ENCODE results near the gene DHX58. TPM values are rescaled to one million over a fixed set of nuclear protein-coding genes. Genes with fewer than 3 reads are reported as not detected.
A peak's percentile ranks its signal among the peaks of the same experiment; 100 is the strongest.

DHX58 gene
- total and polyA plus RNA-seq, 2 donors (not counting 1 experiment from before 2014, with no cell fraction given): 39.7 to 57.6 TPM

- H3K27ac Mint-ChIP-seq: peak overlapping the region; percentile 93
- ChIA-PET POLR2A (no interaction called here), CTCF (interaction anchor here (0.6 to 1.7 kb wide), 4 partner anchors 11 to 253 kb away, joined by 3 to 7 read pairs (median 4); partner anchors contain the start of genes KAT2A and NKIRAS2)
- no peaks in the 10 kb centered on the region for H3K27me3 Mint-ChIP-seq
- H3K4me3 ChIP-seq (ENCODE audit: control extremely low read depth in 1 of 5, extremely low read depth in 1 of 5, insufficient read depth in 1 of 5, low read depth in 2 of 5, low read length in 4 of 5): no peak overlapping the region
- 98% methylated on average over 3 of the region's 4 CpGs for WGBS (ENCODE audit: insufficient coverage)
- intact Hi-C loops (cut with micrococcal nuclease): no loop called here
- H3K4me3 Mint-ChIP-seq: peak overlapping the region; percentile 5
- peaks cover 54% of the 10 kb centered on the region for H3K4me1 Mint-ChIP-seq
- ATAC-seq (ENCODE audit: low read depth) (no peak), DNase-seq (no peak)
- peak overlapping the region in 1 of 2 donors; percentile 75 for H3K27ac ChIP-seq (ENCODE audit: low read length in 2 of 2)
- peaks cover 51% of the 10 kb centered on the region for H4K20me1 ChIP-seq (ENCODE audit: control insufficient read depth, insufficient read depth, low read length, poor library complexity, severe bottlenecking)
- H3K9me3 ChIP-seq (ENCODE audit: control extremely low read depth in 1 of 3, control insufficient read depth in 2 of 3, insufficient read depth in 1 of 3, low read length in 2 of 3): no peaks in the 10 kb centered on the region
- peaks cover 53 to 57% of the 10 kb centered on the region in 2 donors for H3K4me1 ChIP-seq (ENCODE audit: control insufficient read depth in 2 of 2, insufficient read depth in 2 of 2, low read length in 2 of 2)
- H3K4me2 ChIP-seq (replicated peaks; ENCODE audit: low read depth, low read length, poor library complexity, severe bottlenecking): peak overlapping the region; percentile 70
- peaks cover 44% of the 10 kb centered on the region for H3K79me2 ChIP-seq (ENCODE audit: control insufficient read depth, insufficient read depth, low read length)
- no peak overlapping the region for H3K9ac ChIP-seq (ENCODE audit: low read length)
- H3K36me3 ChIP-seq (replicated peaks in 1 of 2; ENCODE audit: control extremely low read depth in 1 of 2, control insufficient read depth in 1 of 2, extremely low read depth in 1 of 2, insufficient read depth in 2 of 2, low read length in 1 of 2): peaks cover 0 to 41% of the 10 kb centered on the region in 2 experiments
- no peaks in the 10 kb centered on the region for H3K27me3 ChIP-seq (replicated peaks in 1 of 4; ENCODE audit: control extremely low read depth in 1 of 4, control insufficient read depth in 3 of 4, insufficient read depth in 4 of 4, low read length in 3 of 4)
- no peak overlapping the region for H2AFZ ChIP-seq (ENCODE audit: insufficient read depth, low read depth, low read length, poor library complexity, severe bottlenecking)
- TF ChIP-seq CTCF (IDR thresholded peaks at IDR 0.05): no peak
- no peak for TF ChIP-seq EZH2 (IDR thresholded peaks at IDR 0.05; ENCODE audit: borderline replicate concordance, insufficient read depth, low read depth, low read length, poor library complexity, severe bottlenecking)
- no peaks in the 10 kb centered on the region for H3K9me3 Mint-ChIP-seq (ENCODE audit: insufficient read depth)
Observed at GRCh38 chr17:42131232-42131631, 18.7 kb upstream of the DHX58 start.

- 90% methylated on average over 13 of the region's 16 CpGs for WGBS (ENCODE audit: insufficient coverage)
- H3K27ac ChIP-seq (ENCODE audit: low read length in 2 of 2): peak overlapping the region in 1 of 2 donors; percentile 75
- no peaks in the 10 kb centered on the region for H3K9me3 ChIP-seq (ENCODE audit: control extremely low read depth in 1 of 3, control insufficient read depth in 2 of 3, insufficient read depth in 1 of 3, low read length in 2 of 3)
- H3K36me3 ChIP-seq (replicated peaks in 1 of 2; ENCODE audit: control extremely low read depth in 1 of 2, control insufficient read depth in 1 of 2, extremely low read depth in 1 of 2, insufficient read depth in 2 of 2, low read length in 1 of 2): peaks cover 0 to 45% of the 10 kb centered on the region in 2 experiments
- Mint-ChIP-seq H3K9me3 (ENCODE audit: insufficient read depth) (no peaks in the 10 kb centered on the region), H3K4me3 (no peak overlapping the region), H3K4me1 (peaks cover 46% of the 10 kb centered on the region), H3K27me3 (no peaks in the 10 kb centered on the region), H3K27ac (peak overlapping the region; percentile 59)
- H4K20me1 ChIP-seq (ENCODE audit: control insufficient read depth, insufficient read depth, low read length, poor library complexity, severe bottlenecking): peaks cover 44% of the 10 kb centered on the region
- no peak overlapping the region for H3K4me3 ChIP-seq (ENCODE audit: control extremely low read depth in 1 of 5, extremely low read depth in 1 of 5, insufficient read depth in 1 of 5, low read depth in 2 of 5, low read length in 4 of 5)
- no peak for ATAC-seq (ENCODE audit: low read depth)
- peaks cover 35% of the 10 kb centered on the region for H3K79me2 ChIP-seq (ENCODE audit: control insufficient read depth, insufficient read depth, low read length)
- H3K4me2 ChIP-seq (replicated peaks; ENCODE audit: low read depth, low read length, poor library complexity, severe bottlenecking): no peak overlapping the region
- peaks cover 44 to 49% of the 10 kb centered on the region in 2 donors for H3K4me1 ChIP-seq (ENCODE audit: control insufficient read depth in 2 of 2, insufficient read depth in 2 of 2, low read length in 2 of 2)
- POLR2A ChIA-PET: no interaction called here
- no peak overlapping the region for H3K9ac ChIP-seq (ENCODE audit: low read length)
- TF ChIP-seq EZH2 (IDR thresholded peaks at IDR 0.05; ENCODE audit: borderline replicate concordance, insufficient read depth, low read depth, low read length, poor library complexity, severe bottlenecking): no peak
- no peaks in the 10 kb centered on the region for H3K27me3 ChIP-seq (replicated peaks in 1 of 4; ENCODE audit: control extremely low read depth in 1 of 4, control insufficient read depth in 3 of 4, insufficient read depth in 4 of 4, low read length in 3 of 4)
- CTCF ChIA-PET: interaction anchor here (0.6 to 1.7 kb wide), 6 partner anchors 10 to 254 kb away, joined by 3 to 7 read pairs (median 3); partner anchors contain the start of genes KAT2A and NKIRAS2
- no peak for DNase-seq
- intact Hi-C loops (cut with micrococcal nuclease): no loop called here
- H2AFZ ChIP-seq (ENCODE audit: insufficient read depth, low read depth, low read length, poor library complexity, severe bottlenecking): no peak overlapping the region
Observed at GRCh38 chr17:42130310-42130936, 17.9 kb upstream of the DHX58 start.
